Measurements from ENCODE around the gene NOP16. TPM values are rescaled to one million over a fixed set of nuclear protein-coding genes. Genes with fewer than 3 reads are reported as not detected.

NOP16 gene
- total and polyA plus RNA-seq, 2 of the 13 experiments (the other 11 are each of a cell fraction or from before 2014, with no cell fraction given), result 43.3 to 48.4 TPM

DNA sequence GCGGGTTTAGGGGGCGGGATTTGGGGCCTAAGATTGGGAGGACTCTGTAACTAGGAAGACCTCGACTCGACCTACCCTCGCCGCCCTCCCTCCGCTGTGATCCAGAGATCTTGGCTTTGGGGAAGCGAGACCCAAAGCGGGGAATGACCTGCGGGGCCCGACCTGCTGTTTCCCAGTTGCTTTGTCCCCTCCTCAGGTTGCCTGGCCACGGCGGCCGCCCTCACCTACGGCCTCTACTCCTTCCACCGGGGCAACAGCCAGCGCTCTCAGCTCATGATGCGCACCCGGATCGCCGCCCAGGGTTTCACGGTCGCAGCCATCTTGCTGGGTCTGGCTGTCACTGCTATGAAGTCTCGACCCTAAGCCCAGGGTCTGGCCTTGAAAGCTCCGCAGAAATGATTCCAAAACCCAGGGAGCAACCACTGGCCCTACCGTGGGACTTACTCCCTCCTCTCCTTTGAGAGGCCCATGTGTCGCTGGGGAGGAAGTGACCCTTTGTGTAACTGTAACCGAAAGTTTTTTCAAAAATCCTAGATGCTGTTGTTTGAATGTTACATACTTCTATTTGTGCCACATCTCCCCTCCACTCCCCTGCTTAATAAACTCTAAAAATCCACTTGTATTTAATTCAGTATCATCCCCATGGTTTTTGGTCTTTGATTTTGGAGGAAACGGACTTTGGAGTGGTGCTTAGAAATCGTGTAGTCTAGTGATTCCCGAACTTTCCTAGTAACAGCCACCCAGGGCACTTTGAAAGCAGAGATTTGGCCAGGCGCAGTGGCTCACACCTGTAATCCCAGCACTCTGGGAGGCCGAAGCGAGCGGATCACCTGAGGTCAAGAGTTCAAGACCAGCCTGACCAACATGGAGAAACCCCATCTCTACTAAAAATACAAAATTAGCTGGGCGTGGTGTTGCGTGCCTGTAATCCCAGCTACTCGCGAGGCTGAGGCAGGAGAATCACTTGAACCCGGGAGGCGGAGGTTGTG, 1.0 kb upstream of the NOP16 start (continued):
- TF ChIP-seq ZNF296 (CRISPR knock-in tag; conservative IDR thresholded peaks at IDR 0.05) (no peak), NKX3-1 (CRISPR knock-in tag; IDR thresholded peaks at IDR 0.05) (no peak), POLR2AphosphoS5 (IDR thresholded peaks at IDR 0.05; ENCODE audit: low read depth, low read length) (peak; percentile 85), SMC3 (IDR thresholded peaks at IDR 0.05; ENCODE audit: low read length) (no peak), HOXD1 (CRISPR knock-in tag; IDR thresholded peaks at IDR 0.05) (no peak), SRF (IDR thresholded peaks at IDR 0.05; ENCODE audit: low read depth, low read length) (no peak), ZNF24 (IDR thresholded peaks at IDR 0.05) (no peak), RFXAP (CRISPR knock-in tag; IDR thresholded peaks at IDR 0.05; ENCODE audit: borderline replicate concordance) (no peak), GLI4 (CRISPR knock-in tag; IDR thresholded peaks at IDR 0.05; ENCODE audit: borderline replicate concordance) (no peak)
- TF ChIP-seq, protein P1, sequence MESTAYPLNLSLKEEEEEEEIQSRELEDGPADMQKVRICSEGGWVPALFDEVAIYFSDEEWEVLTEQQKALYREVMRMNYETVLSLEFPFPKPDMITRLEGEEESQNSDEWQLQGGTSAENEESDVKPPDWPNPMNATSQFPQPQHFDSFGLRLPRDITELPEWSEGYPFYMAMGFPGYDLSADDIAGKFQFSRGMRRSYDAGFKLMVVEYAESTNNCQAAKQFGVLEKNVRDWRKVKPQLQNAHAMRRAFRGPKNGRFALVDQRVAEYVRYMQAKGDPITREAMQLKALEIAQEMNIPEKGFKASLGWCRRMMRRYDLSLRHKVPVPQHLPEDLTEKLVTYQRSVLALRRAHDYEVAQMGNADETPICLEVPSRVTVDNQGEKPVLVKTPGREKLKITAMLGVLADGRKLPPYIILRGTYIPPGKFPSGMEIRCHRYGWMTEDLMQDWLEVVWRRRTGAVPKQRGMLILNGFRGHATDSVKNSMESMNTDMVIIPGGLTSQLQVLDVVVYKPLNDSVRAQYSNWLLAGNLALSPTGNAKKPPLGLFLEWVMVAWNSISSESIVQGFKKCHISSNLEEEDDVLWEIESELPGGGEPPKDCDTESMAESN (CRISPR knock-in tag; conservative IDR thresholded peaks at IDR 0.05), result no peak
- TF ChIP-seq, protein P2, sequence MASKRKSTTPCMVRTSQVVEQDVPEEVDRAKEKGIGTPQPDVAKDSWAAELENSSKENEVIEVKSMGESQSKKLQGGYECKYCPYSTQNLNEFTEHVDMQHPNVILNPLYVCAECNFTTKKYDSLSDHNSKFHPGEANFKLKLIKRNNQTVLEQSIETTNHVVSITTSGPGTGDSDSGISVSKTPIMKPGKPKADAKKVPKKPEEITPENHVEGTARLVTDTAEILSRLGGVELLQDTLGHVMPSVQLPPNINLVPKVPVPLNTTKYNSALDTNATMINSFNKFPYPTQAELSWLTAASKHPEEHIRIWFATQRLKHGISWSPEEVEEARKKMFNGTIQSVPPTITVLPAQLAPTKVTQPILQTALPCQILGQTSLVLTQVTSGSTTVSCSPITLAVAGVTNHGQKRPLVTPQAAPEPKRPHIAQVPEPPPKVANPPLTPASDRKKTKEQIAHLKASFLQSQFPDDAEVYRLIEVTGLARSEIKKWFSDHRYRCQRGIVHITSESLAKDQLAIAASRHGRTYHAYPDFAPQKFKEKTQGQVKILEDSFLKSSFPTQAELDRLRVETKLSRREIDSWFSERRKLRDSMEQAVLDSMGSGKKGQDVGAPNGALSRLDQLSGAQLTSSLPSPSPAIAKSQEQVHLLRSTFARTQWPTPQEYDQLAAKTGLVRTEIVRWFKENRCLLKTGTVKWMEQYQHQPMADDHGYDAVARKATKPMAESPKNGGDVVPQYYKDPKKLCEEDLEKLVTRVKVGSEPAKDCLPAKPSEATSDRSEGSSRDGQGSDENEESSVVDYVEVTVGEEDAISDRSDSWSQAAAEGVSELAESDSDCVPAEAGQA (IDR thresholded peaks at IDR 0.05; ENCODE audit: low read depth), result no peak
- TF ChIP-seq, protein P2 (CRISPR knock-in tag; IDR thresholded peaks at IDR 0.05; ENCODE audit: borderline replicate concordance), result no peak
- TF ChIP-seq, protein P3, sequence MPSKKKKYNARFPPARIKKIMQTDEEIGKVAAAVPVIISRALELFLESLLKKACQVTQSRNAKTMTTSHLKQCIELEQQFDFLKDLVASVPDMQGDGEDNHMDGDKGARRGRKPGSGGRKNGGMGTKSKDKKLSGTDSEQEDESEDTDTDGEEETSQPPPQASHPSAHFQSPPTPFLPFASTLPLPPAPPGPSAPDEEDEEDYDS (CRISPR knock-in tag; IDR thresholded peaks at IDR 0.05), result no peak
- TF ChIP-seq, protein P4, sequence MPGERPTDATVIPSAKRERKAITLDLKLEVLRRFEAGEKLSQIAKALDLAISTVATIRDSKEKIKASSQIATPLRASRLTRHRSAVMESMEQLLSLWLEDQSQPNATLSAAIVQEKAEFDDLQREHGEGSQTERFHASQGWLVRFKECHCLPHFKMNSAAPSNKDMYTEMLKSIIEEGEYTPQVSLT (CRISPR knock-in tag; IDR thresholded peaks at IDR 0.05; ENCODE audit: borderline replicate concordance, low read depth), result no peak
- TF ChIP-seq, protein P5, sequence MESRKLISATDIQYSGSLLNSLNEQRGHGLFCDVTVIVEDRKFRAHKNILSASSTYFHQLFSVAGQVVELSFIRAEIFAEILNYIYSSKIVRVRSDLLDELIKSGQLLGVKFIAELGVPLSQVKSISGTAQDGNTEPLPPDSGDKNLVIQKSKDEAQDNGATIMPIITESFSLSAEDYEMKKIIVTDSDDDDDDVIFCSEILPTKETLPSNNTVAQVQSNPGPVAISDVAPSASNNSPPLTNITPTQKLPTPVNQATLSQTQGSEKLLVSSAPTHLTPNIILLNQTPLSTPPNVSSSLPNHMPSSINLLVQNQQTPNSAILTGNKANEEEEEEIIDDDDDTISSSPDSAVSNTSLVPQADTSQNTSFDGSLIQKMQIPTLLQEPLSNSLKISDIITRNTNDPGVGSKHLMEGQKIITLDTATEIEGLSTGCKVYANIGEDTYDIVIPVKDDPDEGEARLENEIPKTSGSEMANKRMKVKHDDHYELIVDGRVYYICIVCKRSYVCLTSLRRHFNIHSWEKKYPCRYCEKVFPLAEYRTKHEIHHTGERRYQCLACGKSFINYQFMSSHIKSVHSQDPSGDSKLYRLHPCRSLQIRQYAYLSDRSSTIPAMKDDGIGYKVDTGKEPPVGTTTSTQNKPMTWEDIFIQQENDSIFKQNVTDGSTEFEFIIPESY (CRISPR knock-in tag; IDR thresholded peaks at IDR 0.05), result no peak
- TF ChIP-seq, protein P6, sequence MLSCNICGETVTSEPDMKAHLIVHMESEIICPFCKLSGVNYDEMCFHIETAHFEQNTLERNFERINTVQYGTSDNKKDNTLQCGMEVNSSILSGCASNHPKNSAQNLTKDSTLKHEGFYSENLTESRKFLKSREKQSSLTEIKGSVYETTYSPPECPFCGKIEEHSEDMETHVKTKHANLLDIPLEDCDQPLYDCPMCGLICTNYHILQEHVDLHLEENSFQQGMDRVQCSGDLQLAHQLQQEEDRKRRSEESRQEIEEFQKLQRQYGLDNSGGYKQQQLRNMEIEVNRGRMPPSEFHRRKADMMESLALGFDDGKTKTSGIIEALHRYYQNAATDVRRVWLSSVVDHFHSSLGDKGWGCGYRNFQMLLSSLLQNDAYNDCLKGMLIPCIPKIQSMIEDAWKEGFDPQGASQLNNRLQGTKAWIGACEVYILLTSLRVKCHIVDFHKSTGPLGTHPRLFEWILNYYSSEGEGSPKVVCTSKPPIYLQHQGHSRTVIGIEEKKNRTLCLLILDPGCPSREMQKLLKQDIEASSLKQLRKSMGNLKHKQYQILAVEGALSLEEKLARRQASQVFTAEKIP (CRISPR knock-in tag; IDR thresholded peaks at IDR 0.05; ENCODE audit: borderline replicate concordance), result no peak
